NOMO-1 treated with dmso at 0.1 percent for 144 hours (cell line): ENCODE data around the gene EMC6.
"Not testable (repeated sequence)": the region's sequence is repeated elsewhere in the genome, so short reads cannot be mapped to it uniquely, and the experiment has no call there.

Source experiments
- DNase-seq: peaks from one replicate; lab custom pipeline; 2025; ENCODE audit not compliant: unreplicated experiment; lab: John Stamatoyannopoulos, UW

Gene EMC6

GRCh38 chr17:3679531-3680126, 11.0 kb downstream of the EMC6 start:
- DNase-seq, result no peak

GRCh38 chr17:3681057-3681456, 12.4 kb downstream of the EMC6 start:
- no peak for DNase-seq

DNA sequence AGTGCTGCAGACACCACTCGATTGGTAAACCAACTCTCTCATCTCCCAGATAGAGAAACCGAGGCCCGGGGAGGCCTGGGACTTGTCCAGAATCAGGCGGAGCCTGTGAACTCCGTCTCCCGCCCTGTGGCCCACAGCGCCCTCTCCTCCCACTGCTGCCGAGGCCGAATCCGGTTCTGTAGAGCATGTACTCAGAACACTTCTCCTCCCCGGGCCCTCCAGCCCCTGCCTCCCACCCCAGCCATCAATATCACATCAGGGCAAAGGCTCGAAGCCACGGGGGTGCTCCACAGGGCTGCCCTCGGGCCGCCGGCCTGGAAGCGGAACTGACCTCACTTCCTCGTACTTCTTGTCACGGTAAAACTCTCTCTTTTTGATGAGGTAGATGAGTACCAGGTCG, 13.0 kb downstream of the EMC6 start:
- DNase-seq, result no peak

GRCh38 chr17:3682033-3682432, 13.4 kb downstream of the EMC6 start:
- DNase-seq, result no peak

DNA sequence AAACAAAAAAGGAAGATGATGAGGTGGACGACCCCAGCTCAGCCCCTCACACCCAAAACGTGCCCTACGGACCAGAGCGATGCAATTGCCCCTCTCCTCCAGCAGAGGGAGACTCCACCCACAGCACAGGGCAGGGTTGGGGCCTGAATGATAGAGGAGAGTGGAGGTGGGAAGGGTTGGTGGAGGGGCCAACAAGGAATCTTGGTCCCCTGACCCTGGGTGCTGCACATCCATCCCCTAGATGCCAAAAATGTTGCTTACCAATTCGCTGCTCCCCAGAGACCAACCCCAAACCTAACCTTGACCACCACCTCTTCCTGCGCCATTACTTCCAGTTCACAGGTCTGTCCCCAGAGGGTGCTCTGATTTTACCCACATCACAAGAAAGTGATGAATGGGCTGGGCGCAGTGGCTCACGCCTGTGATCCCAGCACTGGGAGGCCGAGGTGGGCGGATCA, 14.5 kb downstream of the EMC6 start:
- no peak for DNase-seq

DNA sequence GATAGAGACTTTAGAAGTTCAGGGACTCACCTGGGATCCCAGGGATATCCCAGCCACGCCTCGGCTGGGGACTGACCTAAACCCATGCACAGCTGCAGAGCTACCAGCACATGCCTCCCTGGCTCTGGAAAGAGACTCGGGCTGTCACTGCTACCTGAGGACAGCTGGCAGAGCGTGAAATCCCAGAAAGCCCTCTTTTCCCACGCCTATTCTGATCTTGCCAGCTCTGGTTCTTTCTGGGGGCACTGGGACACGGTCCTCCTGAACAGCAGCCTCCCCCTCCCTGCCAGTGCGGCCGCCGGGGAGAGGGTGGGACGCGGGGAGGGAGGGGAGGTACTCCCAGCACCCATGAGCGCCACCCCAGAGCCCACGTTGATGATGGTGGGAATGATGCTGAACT, 16.6 kb downstream of the EMC6 start:
- DNase-seq, result no peak

DNA sequence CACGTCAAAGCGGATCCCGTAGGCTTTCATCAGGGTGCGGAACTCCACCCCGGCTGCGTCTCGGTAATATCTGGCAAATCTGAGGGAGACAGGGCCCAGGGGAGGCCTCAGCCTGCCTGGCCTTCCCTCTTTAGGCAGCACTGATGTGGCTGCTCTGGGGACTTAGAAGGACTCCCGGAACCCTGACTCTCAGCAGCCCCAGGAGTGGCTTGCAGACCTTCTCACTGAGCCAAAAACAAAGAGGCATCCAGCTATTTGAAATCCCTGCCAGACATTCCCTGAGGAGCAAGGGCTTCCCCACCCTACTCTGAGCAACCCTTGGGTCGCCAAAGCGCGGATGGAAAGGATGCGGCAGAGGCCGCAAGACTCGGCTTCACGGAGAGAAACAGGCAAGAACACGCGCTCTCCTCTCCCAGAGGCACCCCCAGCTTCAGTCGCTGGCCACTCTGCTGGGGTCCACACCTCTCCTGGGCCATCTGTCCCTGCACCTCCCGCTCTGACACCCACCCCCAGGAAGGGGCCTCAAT, 19.5 kb downstream of the EMC6 start:
- no peak for DNase-seq

DNA sequence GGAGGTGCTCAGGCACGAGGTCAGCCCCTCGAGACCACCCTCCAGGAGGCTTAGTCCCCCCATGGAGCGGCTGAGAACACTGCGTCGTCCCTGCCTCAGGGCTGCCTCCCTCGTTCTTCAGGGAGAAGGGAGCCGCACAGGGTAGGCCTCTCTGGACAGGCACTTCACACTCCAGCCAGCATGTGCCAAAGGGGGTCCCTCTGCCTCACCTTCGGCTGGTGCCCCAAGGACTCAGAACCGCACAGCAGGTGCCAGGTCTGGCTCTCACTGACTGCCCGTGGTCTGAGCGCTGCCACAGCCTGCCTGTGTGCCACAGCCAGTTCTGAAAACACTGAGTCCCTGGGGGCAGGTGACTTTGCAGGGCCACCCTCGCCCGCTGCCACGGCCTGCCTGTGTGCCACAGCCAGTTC, 20.2 kb downstream of the EMC6 start:
- no peak for DNase-seq

DNA sequence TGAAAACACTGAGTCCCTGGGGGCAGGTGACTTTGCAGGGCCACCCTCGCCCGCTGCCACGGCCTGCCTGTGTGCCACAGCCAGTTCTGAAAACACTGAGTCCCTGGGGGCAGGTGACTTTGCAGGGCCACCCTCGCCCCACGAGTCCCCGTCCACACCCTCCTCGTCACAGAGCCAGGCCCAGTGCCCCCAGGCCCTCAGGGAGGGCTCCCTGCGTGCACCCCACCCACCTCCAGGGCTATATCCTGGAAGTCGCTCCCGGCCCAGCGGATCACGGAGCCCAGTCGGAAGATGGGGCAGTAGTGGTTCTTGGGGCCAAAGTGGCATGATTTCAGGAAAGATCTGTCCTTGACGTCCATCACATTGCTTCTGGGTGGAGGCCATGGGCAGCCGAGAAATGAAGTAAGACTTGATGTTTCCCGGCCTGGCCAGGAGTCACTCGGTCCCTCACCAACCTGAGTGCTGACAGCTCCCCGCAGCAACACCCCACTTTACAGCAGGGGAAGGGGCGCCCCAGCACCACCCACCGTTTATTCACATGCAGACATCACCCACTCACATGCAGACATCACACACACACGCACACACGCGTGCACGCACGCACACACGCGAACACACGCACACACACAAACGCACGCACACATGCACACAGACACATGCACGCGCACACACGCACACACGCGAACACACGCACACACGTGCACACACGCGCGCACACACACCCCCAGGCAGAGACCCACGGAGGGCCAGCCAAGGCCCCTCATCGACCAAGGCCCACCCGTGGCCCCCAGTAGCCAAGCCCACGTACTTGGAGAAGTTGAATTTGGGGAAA, 20.9 kb downstream of the EMC6 start:
- no peak for DNase-seq

- DNase-seq, result no peak
Measured at GRCh38 chr17:3690094-3690715, 21.6 kb downstream of the EMC6 start.

- no peak for DNase-seq
Measured at GRCh38 chr17:3691617-3692067, 23.0 kb downstream of the EMC6 start.

DNA sequence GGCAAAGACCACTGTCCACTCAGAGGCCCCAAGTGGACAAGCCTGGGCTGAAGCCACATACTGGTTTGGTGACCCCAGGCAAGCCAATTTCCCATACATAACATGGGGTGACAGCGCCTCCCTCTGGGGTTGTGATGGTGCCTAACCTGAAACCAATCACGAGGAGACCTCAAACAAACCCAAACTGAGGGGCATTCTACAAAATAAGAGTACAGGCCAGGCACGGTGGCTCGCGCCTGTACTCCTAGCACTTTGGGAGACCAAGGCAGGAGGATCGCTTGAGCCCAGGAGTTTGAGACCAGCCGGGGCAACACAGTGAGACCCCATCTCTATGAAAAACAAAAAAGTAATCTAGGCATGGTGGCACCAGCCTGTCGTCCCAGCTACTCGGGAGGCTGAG, 23.7 kb downstream of the EMC6 start:
- DNase-seq, result no peak

DNA sequence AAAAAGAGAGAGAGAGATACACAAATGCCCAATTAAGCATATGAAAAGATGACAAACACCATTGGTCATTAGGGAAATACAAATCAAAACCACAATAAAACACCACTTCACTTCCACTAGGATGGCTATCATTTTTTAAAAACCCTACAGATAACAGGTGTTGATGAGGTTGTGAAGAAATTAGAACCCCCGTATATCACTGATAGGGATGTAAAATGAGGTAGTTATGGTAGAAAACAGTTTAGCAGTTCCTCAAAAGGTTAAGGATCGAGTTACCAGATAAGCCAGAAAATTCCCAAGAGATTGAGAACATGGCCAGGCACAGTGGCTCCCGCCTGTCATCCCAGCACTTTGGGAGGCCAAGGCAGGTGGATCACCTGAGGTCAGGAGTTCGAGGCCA, 24.5 kb downstream of the EMC6 start:
- no peak for DNase-seq

DNA sequence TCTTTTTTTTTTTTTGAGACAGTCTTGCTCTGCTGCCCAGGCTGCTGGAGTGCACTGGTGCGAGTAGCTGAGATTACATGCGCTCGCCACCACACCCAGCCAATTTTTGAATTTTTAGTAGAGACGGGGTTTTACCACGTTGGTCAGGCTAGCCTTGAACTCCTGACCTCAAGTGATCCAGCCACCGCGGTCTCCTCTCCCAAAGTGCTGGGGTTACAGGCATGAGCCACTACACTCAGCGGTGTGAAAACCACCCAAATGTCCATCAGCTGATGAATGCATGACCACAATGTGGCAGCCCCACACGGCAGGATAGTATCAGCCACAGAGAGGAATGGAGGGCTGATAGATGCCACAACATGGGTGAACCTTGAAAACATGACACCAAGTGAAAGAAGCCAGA, 25.2 kb downstream of the EMC6 start:
- no peak for DNase-seq

DNA sequence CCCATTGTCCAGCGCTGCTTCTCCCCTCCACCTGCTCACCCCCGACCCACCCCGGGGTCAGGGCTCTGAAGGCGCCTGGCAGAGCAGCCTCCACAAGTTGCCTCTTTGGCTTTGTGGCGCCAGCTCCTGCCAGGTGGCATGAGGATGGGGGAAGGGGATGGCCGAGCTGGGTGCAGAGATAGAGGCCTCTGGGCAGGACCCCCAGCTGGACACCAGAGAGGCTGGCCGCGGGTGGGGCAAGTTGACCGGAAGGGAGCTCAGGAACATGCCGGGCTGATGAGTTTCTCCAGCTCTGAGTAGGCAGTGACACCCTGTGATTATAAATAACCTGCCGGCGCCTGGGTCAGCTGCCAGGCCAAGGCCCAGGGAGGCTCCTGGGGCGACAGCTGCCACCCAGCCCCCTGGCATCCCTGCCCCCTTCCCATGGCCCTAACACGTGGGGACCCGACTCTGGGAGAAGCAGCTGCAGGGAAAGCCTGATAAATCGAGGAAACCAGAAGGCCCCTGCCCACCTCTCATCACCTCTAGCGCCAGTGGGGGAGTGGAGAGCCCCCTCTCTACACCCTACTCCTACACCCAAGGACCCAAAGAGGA, 26.6 kb downstream of the EMC6 start:
- DNase-seq, result no peak

GRCh38 chr17:3695723-3696411, 27.3 kb downstream of the EMC6 start, which contains the start of gene P2RX5:
Gene P2RX5 (minus strand): TSS chr17:3696155. CDS start chr17:3696005, 150 bp downstream.
- peak; percentile 12 for DNase-seq

- DNase-seq, result no peak
Measured at GRCh38 chr17:3697103-3697476, 28.5 kb downstream of the EMC6 start.

GRCh38 chr17:3698139-3698538, 29.5 kb downstream of the EMC6 start:
- no peak for DNase-seq

GRCh38 chr17:3699951-3700350, 31.3 kb downstream of the EMC6 start:
- no peak for DNase-seq

- DNase-seq, result not testable (repeated sequence)
Measured at GRCh38 chr17:3702041-3702539, 33.5 kb downstream of the EMC6 start.
